ENCODE results near the gene TFPT.

The TFPT gene, protein sequence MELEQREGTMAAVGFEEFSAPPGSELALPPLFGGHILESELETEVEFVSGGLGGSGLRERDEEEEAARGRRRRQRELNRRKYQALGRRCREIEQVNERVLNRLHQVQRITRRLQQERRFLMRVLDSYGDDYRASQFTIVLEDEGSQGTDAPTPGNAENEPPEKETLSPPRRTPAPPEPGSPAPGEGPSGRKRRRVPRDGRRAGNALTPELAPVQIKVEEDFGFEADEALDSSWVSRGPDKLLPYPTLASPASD

DNA sequence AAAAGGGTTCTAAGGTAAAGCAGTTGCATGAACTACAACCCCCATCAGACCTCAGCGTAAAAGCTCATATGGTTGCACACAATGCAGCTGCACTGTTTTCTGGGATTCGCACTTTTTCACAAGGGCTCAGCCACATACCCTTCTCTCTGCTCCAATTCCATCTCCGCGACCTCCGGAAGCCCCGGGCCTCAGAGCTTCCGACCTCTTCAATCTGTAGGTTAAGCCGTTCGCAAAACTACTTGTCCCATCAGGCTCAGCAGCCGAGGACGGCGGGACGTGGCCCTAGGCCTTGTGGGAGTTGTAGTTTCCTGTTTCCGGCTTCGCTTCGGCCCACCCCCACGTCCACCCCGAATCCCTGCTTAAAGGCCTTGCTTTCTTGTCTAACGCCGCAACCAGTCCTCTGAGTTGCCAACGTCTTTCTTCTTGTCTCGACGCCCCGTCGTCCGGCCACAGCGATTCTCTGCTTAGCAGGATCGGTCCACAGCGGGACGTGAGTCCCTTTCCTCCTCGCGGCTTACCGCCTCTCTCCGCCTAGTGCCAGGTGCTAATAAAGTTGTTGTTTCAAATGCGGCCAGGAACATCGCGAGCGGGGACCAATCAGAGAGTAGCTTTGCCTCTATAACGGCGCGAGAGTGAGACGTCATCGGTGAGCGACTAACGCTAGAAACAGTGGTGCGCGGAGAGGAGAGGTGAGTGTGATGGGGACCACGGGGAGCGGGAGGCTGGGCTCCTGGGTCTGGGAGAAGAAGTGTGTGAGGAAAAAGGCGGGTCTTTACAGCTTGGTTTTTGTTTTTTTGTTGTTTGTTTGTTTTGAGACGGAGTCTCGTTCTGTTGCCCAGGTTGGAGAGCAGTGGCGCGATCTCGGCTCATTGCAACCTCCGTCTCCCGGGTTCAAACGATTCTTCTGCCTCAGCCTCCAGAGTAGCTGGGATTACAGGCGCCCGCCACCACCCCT, at the start of gene TFPT, which contains the start of gene PRPF31:
Gene TFPT (minus strand): TSS at position 549 of the 955 bp plus-strand sequence. CDS start 388 bp downstream, at position 161.
Gene PRPF31 (plus strand): TSS at position 646 of the 955 bp plus-strand sequence. CDS start 2,525 bp downstream, outside the sequence.
- DNase-seq (ENCODE audit: insufficient read length, low spot score) (peak; percentile 96), FAIRE-seq (peak; percentile 100)

DNA sequence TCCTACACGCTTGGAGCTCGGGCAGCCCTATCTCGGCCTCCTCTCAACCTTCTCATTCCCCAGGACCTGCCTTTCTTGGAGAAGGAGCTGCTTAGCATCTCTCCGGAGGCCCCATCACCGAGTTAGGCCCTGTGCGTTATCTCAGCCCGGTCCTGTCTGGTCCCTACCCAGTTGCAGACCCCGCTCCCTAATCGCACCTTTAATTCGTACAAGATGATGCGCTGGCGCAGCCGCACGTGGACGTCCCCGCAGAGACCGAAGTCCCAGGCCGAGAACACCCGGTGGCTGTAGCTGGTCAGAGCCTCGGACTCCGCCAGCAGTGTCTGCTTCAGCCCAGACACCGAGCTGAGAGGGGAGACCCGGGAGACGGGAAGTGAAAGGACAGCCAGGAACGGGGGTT, 49.8 kb upstream of the TFPT start:
- no peak for DNase-seq (ENCODE audit: insufficient read length, low spot score)
- no peak for FAIRE-seq

- DNase-seq (ENCODE audit: insufficient read length, low spot score) (no peak), FAIRE-seq (no peak)
Measured at GRCh38 chr19:54164369-54165068, 49.1 kb upstream of the TFPT start.

DNA sequence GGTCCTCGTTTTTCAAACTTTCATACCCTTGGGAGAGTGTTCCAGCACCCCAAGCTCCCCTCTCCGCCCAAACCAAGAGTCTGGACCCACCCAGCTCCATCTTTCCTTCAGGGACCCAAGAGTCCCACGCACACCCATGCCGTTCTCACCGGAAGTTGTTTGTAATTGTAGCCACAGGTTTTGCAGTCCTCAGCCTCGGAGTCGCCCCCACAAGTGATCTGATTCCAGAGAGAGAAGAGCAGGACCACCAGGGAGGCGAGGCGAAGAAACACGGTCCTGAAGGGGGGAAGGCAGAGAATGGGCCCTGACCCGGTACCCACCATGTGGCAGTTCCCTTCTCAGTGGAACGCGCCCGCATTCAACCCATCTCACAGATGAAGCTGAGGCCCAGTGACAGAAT, 47.4 kb upstream of the TFPT start:
- DNase-seq (ENCODE audit: insufficient read length, low spot score) (no peak), FAIRE-seq (no peak)

- no peak for DNase-seq (ENCODE audit: insufficient read length, low spot score)
- peak; percentile 40 for FAIRE-seq
Measured at GRCh38 chr19:54162241-54162805, 46.9 kb upstream of the TFPT start.

DNA sequence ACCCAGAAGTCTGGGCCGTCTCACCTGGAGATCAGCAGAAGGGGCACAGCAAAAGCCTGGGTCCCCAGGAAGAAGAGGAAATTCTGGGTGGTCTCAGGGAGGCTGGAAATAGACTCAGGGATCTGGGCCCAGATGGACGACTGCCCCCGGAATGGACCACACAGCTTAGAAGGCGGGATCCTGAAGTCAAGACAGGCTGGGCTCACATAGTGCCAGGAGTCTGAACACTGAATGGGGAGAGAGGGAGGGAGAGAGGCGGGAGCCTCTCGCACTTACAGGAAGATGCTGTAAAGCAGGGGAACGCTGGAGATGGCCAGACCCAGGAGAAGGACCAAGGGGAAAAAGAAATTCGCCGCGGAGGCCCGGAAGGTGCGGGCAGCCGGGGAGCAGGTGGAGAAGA, 45.4 kb upstream of the TFPT start:
- FAIRE-seq = no peak
- DNase-seq (ENCODE audit: insufficient read length, low spot score) = no peak

DNA sequence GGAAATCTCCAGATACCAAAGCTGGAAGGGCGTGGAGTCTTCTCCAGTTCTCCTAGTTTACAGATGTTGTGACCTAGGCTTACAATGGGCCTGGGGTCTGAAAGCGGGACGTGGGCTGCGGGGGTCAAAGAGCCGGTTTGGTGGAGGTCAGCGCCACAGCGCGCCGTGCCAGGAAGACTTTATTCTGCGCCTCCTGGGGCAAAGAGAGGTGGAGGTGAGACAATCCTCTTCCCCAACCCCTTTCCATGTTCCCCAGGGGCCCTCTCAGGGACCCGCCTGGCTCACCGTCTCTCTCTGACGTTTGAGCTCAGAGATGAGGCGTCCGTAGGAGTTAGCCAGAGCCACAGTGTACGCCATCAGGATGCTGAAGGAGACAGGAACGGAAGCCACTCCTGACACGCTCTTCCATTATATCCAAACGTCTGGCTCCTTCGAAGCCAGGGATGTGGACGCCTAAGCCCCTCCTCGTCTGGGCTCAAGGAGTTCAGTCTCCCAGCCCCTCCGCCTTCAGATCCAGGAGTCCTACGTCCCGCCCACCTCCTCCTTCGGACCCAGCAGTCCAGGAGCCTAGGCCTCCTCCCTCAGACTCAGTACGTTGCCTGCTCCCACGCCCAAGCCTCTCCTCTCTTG, 44.8 kb upstream of the TFPT start:
- DNase-seq (ENCODE audit: insufficient read length, low spot score) (no peak), FAIRE-seq (no peak)

GRCh38 chr19:54159352-54160181, 44.1 kb upstream of the TFPT start, which contains the start of gene LENG1:
Gene LENG1 (minus strand): TSS chr19:54159721. CDS start chr19:54159695, 26 bp downstream.
- peak; percentile 97 for DNase-seq (ENCODE audit: insufficient read length, low spot score)
- FAIRE-seq = peak; percentile 100

- DNase-seq (ENCODE audit: insufficient read length, low spot score) = no peak
- no peak for FAIRE-seq
Measured at GRCh38 chr19:54158812-54159351, 43.4 kb upstream of the TFPT start.

DNA sequence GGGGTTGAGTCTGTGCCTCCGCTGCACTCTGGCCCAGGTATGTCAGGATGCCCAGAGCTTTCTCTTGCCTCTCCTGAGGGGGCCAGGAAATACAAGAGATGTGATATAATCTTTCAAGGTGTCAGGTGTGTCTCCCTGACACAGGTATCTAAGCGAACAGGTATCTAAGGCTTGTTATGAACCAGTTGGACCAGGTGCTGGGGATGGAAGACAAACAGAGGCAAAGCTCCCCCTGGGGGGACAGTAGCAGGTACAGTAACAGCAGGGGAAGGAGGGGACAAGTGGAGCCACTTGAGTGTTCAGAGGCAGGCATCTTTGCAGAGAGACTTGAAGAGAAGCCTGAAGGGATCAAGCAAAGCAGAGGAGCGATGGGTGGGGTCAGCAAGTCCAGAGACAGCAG, 41.5 kb upstream of the TFPT start:
- no peak for DNase-seq (ENCODE audit: insufficient read length, low spot score)
- FAIRE-seq = no peak

- no peak for DNase-seq (ENCODE audit: insufficient read length, low spot score)
- FAIRE-seq = no peak
Measured at GRCh38 chr19:54156490-54156889, 41.0 kb upstream of the TFPT start.

- FAIRE-seq (no peak), DNase-seq (ENCODE audit: insufficient read length, low spot score) (no peak)
Measured at GRCh38 chr19:54155694-54156093, 40.2 kb upstream of the TFPT start.

GRCh38 chr19:54154603-54155345, 39.3 kb upstream of the TFPT start:
- FAIRE-seq = no peak
- no peak for DNase-seq (ENCODE audit: insufficient read length, low spot score)

DNA sequence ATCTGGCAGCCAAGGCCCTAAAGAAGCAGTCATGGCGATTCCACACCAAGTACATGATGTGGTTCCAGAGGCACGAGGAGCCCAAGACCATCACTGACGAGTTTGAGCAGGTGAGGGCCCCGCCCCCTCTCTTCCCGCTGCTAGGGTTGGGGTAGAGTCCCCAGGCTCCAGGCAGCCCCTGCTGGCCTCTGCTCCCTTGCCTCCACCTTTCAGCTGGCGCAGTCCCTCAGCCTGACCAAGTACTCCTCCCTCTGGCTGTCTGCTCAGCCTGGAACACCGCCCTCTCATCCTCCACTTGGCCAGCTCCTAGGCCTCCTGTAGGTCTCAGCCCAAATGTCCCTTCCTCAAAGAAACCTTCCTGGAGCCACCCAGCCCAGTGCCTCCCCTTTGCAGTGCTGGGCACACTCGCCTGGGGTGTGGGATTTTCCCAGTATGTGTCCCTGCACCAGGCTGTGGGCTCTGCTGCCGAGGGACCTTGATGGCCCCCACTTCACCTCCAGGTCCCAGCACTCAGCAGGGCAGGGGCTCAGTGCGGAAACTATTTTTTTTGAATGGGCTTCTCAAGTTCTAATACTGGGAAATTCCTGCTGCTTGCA, 38.4 kb upstream of the TFPT start:
- FAIRE-seq (no peak), DNase-seq (ENCODE audit: insufficient read length, low spot score) (no peak)

DNA sequence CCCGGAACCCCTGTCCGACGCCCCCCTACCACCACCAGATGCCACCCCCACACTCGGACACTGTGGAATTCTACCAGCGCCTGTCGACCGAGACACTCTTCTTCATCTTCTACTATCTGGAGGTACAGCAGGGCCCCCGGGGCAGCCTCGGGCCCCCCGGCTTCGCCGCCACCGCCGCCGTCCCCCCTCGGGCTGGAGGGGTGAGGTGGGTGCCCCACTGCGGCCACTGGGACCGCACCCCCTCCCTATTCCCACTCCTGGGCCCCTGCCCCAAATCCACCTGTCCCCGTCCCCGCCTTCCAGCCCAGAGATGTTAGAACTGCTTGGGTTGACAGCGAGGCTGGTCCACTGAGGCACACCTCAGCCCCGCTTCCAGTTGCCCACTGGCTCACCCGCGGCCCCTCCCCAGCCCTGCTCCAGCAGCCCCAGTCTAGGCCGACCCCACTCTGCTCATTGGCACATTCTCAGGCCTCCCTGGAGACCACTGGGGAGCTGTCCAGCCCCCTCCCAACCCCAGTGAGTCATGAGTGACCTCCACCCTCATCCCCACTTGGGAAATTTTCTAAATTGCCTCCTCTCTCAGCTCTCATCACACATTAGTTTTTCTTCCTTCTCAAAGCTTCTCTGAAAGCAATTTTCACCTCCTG, 37.5 kb upstream of the TFPT start:
- FAIRE-seq (no peak), DNase-seq (ENCODE audit: insufficient read length, low spot score) (no peak)

GRCh38 chr19:54152267-54152666, 36.8 kb upstream of the TFPT start:
- DNase-seq (ENCODE audit: insufficient read length, low spot score) (no peak), FAIRE-seq (no peak)

- no peak for DNase-seq (ENCODE audit: insufficient read length, low spot score)
- no peak for FAIRE-seq
Measured at GRCh38 chr19:54151362-54152035, 36.0 kb upstream of the TFPT start.

Data from GM19239 (cell line).